Airway epithelial cell (primary cell): ENCODE data around the gene BST2. TPM values are rescaled to one million over a fixed set of nuclear protein-coding genes. Genes with fewer than 3 reads are reported as not detected.

Source experiments
- total RNA-seq: library from RNA; depleted of rRNA; stranded (reverse); fragments of >200 nt; gene quantifications from 2 replicates; pipeline ENCODE4 v1.2.3, GENCODE V29; 2015

The BST2 gene, protein sequence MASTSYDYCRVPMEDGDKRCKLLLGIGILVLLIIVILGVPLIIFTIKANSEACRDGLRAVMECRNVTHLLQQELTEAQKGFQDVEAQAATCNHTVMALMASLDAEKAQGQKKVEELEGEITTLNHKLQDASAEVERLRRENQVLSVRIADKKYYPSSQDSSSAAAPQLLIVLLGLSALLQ
- not detected in 2 replicates for total RNA-seq

DNA sequence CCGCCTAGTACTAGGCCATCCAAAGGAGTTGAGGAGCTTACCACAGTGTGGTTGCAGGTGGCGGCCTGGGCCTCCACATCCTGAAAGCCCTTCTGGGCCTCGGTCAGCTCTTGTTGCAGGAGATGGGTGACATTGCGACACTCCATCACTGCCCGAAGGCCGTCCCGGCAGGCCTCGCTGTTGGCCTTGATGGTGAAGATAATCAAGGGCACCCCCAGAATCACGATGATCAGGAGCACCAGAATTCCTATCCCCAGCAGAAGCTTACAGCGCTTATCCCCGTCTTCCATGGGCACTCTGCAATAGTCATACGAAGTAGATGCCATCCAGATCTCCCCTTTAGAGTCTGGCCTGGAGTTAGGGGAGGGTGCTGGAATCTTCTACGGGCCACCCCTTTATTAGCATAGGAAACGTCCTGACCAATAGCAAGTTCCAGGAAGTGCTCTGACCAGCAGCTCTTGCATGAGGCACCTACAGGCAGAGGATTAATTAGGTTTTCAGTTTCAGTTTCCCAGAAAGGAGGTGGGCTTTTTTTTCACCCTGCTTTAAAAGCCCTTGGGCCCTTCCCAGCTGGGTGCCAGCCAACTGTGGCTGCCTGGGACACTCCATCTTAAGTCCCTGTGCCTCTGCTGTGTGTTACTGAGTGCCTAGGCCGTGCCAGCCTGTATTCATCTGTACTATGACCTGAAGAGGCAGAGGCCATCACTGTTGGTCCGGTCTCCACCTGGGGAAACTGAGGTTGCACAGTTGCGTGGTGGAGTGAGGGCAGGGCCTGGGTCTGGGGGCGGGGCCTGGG, at the start of gene BST2:
BST2 (minus strand) TSS at position 381 of the 796 bp plus-strand sequence; CDS start at position 326, 55 bp downstream.

GRCh38 chr19:17448131-17448967, 42.9 kb upstream of the BST2 start, which contains the start of gene TMEM221:
Gene TMEM221 (minus strand): TSS chr19:17448668. CDS start chr19:17448462, 206 bp downstream.

GRCh38 chr19:17419621-17420474, 14.4 kb upstream of the BST2 start, which contains the start of gene MVB12A:
Gene MVB12A (plus strand): TSS chr19:17420047. CDS start chr19:17420136, 89 bp downstream.

DNA sequence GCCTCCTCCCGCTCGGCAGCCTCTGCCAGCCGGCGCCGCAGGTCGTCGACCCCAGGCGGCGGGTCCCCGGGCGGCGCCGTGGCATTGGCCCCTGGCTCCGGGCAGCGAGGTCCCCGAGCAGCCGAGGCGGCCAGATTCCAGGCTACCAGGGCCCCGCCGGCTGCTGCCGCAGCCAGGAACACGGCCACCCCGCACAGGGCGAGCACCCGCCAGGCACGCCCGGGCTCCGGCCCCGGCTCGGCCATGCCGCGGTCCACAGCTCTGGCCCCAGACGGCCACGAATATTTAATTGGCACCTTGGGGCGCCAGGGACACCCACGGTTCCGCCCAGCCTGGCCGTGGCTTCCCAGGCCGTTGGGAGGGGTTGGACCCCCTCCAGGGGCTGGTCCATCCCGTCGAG, 11.5 kb downstream of the BST2 start, which contains the start of gene CCDC194:
CCDC194 (minus strand) TSS at position 283 of the 400 bp plus-strand sequence; CDS start at position 245, 38 bp downstream.

GRCh38 chr19:17376935-17377600, 28.4 kb downstream of the BST2 start, which contains the start of gene PLVAP:
Gene PLVAP (minus strand): TSS chr19:17377342. CDS start chr19:17377288, 54 bp downstream.

Other genes with a start within 250 kb of the BST2 start
- 13.2 and 13.3 TPM in 2 replicates for gene USE1, start 190.3 kb downstream of the BST2 start, total RNA-seq
- gene OCEL1, start 179.4 kb downstream of the BST2 start, total RNA-seq: 1.2 and 5.9 TPM in 2 replicates
- 121 TPM in 2 replicates for gene NR2F6, start 159.7 kb downstream of the BST2 start, total RNA-seq
- gene USHBP1, start 140.9 kb downstream of the BST2 start, total RNA-seq: not detected in 2 replicates
- 69.9 and 76.7 TPM in 2 replicates for gene BABAM1, start 138.2 kb downstream of the BST2 start, total RNA-seq
- 0.85 and 2.2 TPM in 2 replicates for gene ANKLE1, start 123.7 kb downstream of the BST2 start, total RNA-seq
- 10.8 and 12.1 TPM in 2 replicates for gene ABHD8, start 102.2 kb downstream of the BST2 start, total RNA-seq
- 62.1 and 159 TPM in 2 replicates for gene MRPL34, start 99.8 kb downstream of the BST2 start, total RNA-seq
- gene DDA1, start 96.1 kb downstream of the BST2 start, total RNA-seq: 22.7 and 31.5 TPM in 2 replicates
- gene ANO8, start 70.8 kb downstream of the BST2 start, total RNA-seq: 6.9 TPM in 2 replicates
- gene GTPBP3, start 68.1 kb downstream of the BST2 start, total RNA-seq: 23.6 and 38.2 TPM in 2 replicates
- not detected in 2 replicates for gene PLVAP, start 28.3 kb downstream of the BST2 start, total RNA-seq
- not detected in 2 replicates for gene CCDC194, start 11.4 kb downstream of the BST2 start, total RNA-seq
- gene MVB12A, start 14.4 kb upstream of the BST2 start, total RNA-seq: 67.1 and 78.6 TPM in 2 replicates
- gene TMEM221, start 43.0 kb upstream of the BST2 start, total RNA-seq: 0.42 TPM in 1 of 2 replicates, not detected in the other
- gene NXNL1, start 55.3 kb upstream of the BST2 start, total RNA-seq: not detected in 2 replicates
- gene SLC27A1, start 64.9 kb upstream of the BST2 start, total RNA-seq: 10.2 and 11.1 TPM in 2 replicates
- 94.9 and 105 TPM in 2 replicates for gene PGLS, start 106.0 kb upstream of the BST2 start, total RNA-seq
- gene COLGALT1, start 150.0 kb upstream of the BST2 start, total RNA-seq: 81.9 and 97.9 TPM in 2 replicates